T-cell (primary cell): ENCODE results near the gene HLA-DRB5. TPM values are rescaled to one million over a fixed set of nuclear protein-coding genes. Genes with fewer than 3 reads are reported as not detected.

Source experiments
- ATAC-seq, 4 experiments: fragments of 200-7000 bp in 3 of 4; fragments of 150-1000 bp in 1 of 4; cut with Tn5 transposase; replicated peaks in 1 of 4; 1 replicate in 3 of 4; 2 replicates in 1 of 4; pipeline ENCODE4 v1.10.0; 2021; ENCODE audit warnings: moderate library complexity in 3 of 4, mild to moderate bottlenecking in 2 of 4, moderate number of reproducible peaks in 1 of 4
- CTCF ChIA-PET, 2 donors: fragments of 300-600 bp; sonication (Branson Sonifier 250); formaldehyde crosslinking; loops; one replicate each; lab custom pipeline; 2022; ENCODE audit warnings: antibody characterized with exemption in 2 of 2; lab: Charles Lee
- POLR2A ChIA-PET, 2 donors: fragments of 300-600 bp; sonication (Branson Sonifier 250); formaldehyde crosslinking; loops; one replicate each; lab custom pipeline; 2022; ENCODE audit warnings: antibody characterized with exemption in 2 of 2; lab: Charles Lee
- DNase-seq, 35 experiments: peaks; one replicate each; pipeline versions ENCODE4 v3.0.0 to v3.0.0-alpha.2; 2013 to 2023
- H3K27ac ChIP-seq: one replicate; pipeline ENCODE4 v1.5.1; 2013; ENCODE audit warnings: low read length
- H3K27me3 ChIP-seq, 2 experiments: replicated peaks in 1 of 2; 1 replicate in 1 of 2; 2 replicates in 1 of 2; pipeline versions ENCODE4 v1.6.1 to v1.7.0; 2013; ENCODE audit warnings: low read length in 1 of 2, mixed read lengths in 1 of 2; ENCODE audit not compliant: control insufficient read depth in 2 of 2, insufficient read depth in 2 of 2; ENCODE audit errors: extremely low read depth in 1 of 2
- H3K36me3 ChIP-seq, 2 donors: 1 replicate in 1 of 2; 2 replicates in 1 of 2; pipeline versions ENCODE4 v1.6.1 to v1.7.0; 2013; ENCODE audit warnings: low read length in 1 of 2; ENCODE audit not compliant: control insufficient read depth in 2 of 2, insufficient read depth in 1 of 2; ENCODE audit errors: extremely low read depth in 1 of 2
- H3K4me1 ChIP-seq, 2 experiments: 1 replicate in 1 of 2; 2 replicates in 1 of 2; pipeline versions ENCODE4 v1.6.1 to v1.7.0; 2013; ENCODE audit warnings: low read length in 2 of 2, mixed read lengths in 1 of 2; ENCODE audit not compliant: insufficient read depth in 2 of 2, control insufficient read depth in 1 of 2; ENCODE audit errors: extremely low read depth in 1 of 2
- H3K4me3 ChIP-seq, 2 donors: 1 replicate in 1 of 2; 2 replicates in 1 of 2; pipeline versions ENCODE4 v1.5.1 to v1.7.0; 2013; ENCODE audit warnings: mild to moderate bottlenecking in 2 of 2, low read length in 1 of 2, moderate library complexity in 1 of 2; ENCODE audit not compliant: control insufficient read depth in 1 of 2; ENCODE audit errors: extremely low read depth in 1 of 2
- H3K9me3 ChIP-seq: 2 replicates; pipeline ENCODE4 v1.7.0; 2013
- H3K27ac Mint-ChIP-seq, 2 donors: one replicate each; pipeline ENCODE4 v1.8.0; 2020 to 2021; ENCODE audit warnings: mild to moderate bottlenecking in 2 of 2, mixed read lengths in 2 of 2
- H3K27me3 Mint-ChIP-seq, 2 donors: one replicate each; pipeline ENCODE4 v1.8.0; 2021 to 2022; ENCODE audit warnings: mixed read lengths in 2 of 2
- H3K36me3 Mint-ChIP-seq: one replicate; pipeline ENCODE4 v1.8.0; 2021; ENCODE audit warnings: mixed read lengths
- H3K4me1 Mint-ChIP-seq, 3 donors: one replicate each; pipeline ENCODE4 v1.8.0; 2020 to 2022; ENCODE audit warnings: mixed read lengths in 3 of 3, mild to moderate bottlenecking in 1 of 3
- H3K4me3 Mint-ChIP-seq, 3 donors: one replicate each; pipeline ENCODE4 v1.8.0; 2020 to 2022; ENCODE audit warnings: mild to moderate bottlenecking in 3 of 3, mixed read lengths in 3 of 3, moderate library complexity in 3 of 3
- H3K9me3 Mint-ChIP-seq, 3 donors: one replicate each; pipeline ENCODE4 v1.8.0; 2020 to 2022; ENCODE audit warnings: mixed read lengths in 3 of 3
- WGBS: methylation state at CpG from one replicate; pipeline ENCODE4 v1.1.5; 2013; ENCODE audit warnings: missing lambda C conversion rate; ENCODE audit not compliant: insufficient coverage; 5-methylcytosine and 5-hydroxymethylcytosine counted together
- total RNA-seq, 35 experiments: library from RNA in 6 of 35; stranded (reverse) in 6 of 35; fragments of 120-200 nt in 1 of 35; gene quantifications; one replicate each; pipeline versions ENCODE4 v1.2.1 to v1.2.4 and lab custom pipeline; 2013 to 2026

HLA-DRB5 gene
- total RNA-seq, 5 donors from 2014 or later (not counting 1 experiment from before 2014, with no cell fraction given): 3.2 to 14.0 (median 8.0) TPM; not detected in 1

GRCh38 chr6:32519118-32519909 is 10.8 kb downstream of the HLA-DRB5 start:
- Mint-ChIP-seq H3K9me3 (no peaks in the 10 kb centered on the region), H3K27ac (no peak overlapping the region), H3K27me3 (peaks cover 0 to 3% of the 10 kb centered on the region in 2 donors), H3K36me3 (no peaks in the 10 kb centered on the region), H3K4me1 (peaks cover 0 to 9% (median 3%) of the 10 kb centered on the region in 3 donors), H3K4me3 (no peak overlapping the region)
- WGBS: no CpG with 5 or more reads among the region's 4 CpGs
- no peak overlapping the region for H3K4me3 ChIP-seq
- no peak for DNase-seq
- ATAC-seq: no peak
- no peaks in the 10 kb centered on the region for H3K36me3 ChIP-seq
- no peaks in the 10 kb centered on the region for H3K27me3 ChIP-seq
- H3K4me1 ChIP-seq: no peaks in the 10 kb centered on the region
- H3K9me3 ChIP-seq: no peaks in the 10 kb centered on the region
- ChIA-PET CTCF (no interaction called here), POLR2A (no interaction called here)
- no peak overlapping the region for H3K27ac ChIP-seq

GRCh38 chr6:32517654-32518445 is 12.2 kb downstream of the HLA-DRB5 start:
- Mint-ChIP-seq H3K4me1 (peaks cover 0 to 9% (median 0%) of the 10 kb centered on the region in 3 donors), H3K27ac (no peak overlapping the region), H3K36me3 (no peaks in the 10 kb centered on the region), H3K4me3 (no peak overlapping the region), H3K9me3 (no peaks in the 10 kb centered on the region), H3K27me3 (peaks cover 0 to 3% of the 10 kb centered on the region in 2 donors)
- WGBS: no CpG with 5 or more reads among the region's 1 CpG
- DNase-seq (no peak), ATAC-seq (no peak)
- Histone ChIP-seq H3K27me3 (no peaks in the 10 kb centered on the region), H3K4me1 (no peaks in the 10 kb centered on the region), H3K36me3 (no peaks in the 10 kb centered on the region), H3K9me3 (no peaks in the 10 kb centered on the region), H3K4me3 (no peak overlapping the region), H3K27ac (no peak overlapping the region)
- ChIA-PET CTCF (no interaction called here), POLR2A (no interaction called here)

- H3K36me3 Mint-ChIP-seq: no peaks in the 10 kb centered on the region
- ChIA-PET POLR2A (no interaction called here), CTCF (no interaction called here)
- H3K27ac Mint-ChIP-seq: no peak overlapping the region
- ATAC-seq (no peak), DNase-seq (no peak)
- peaks cover 0 to 15% (median 0%) of the 10 kb centered on the region in 3 donors for H3K4me1 Mint-ChIP-seq
- WGBS: 100% methylated on average over 1 of the region's 3 CpGs
- H3K27me3 Mint-ChIP-seq: peaks cover 3 to 10% of the 10 kb centered on the region in 2 donors
- H3K4me3 Mint-ChIP-seq: no peak overlapping the region
- Histone ChIP-seq H3K9me3 (no peaks in the 10 kb centered on the region), H3K4me1 (no peaks in the 10 kb centered on the region), H3K27ac (no peak overlapping the region), H3K36me3 (no peaks in the 10 kb centered on the region), H3K4me3 (no peak overlapping the region), H3K27me3 (no peaks in the 10 kb centered on the region)
- no peaks in the 10 kb centered on the region for H3K9me3 Mint-ChIP-seq
Measured at GRCh38 chr6:32501016-32501415, 29.1 kb downstream of the HLA-DRB5 start.

- Mint-ChIP-seq H3K36me3 (no peaks in the 10 kb centered on the region), H3K27ac (no peak overlapping the region), H3K9me3 (peaks cover 0 to 7% (median 0%) of the 10 kb centered on the region in 3 donors), H3K4me1 (no peaks in the 10 kb centered on the region), H3K27me3 (peaks cover 1 to 6% of the 10 kb centered on the region in 2 donors), H3K4me3 (no peak overlapping the region)
- ATAC-seq: no peak
- H3K9me3 ChIP-seq: no peaks in the 10 kb centered on the region
- H3K27me3 ChIP-seq: no peaks in the 10 kb centered on the region
- H3K4me1 ChIP-seq: no peaks in the 10 kb centered on the region
- CTCF ChIA-PET: no interaction called here
- H3K36me3 ChIP-seq: no peaks in the 10 kb centered on the region
- H3K27ac ChIP-seq: no peak overlapping the region
- DNase-seq: no peak
- H3K4me3 ChIP-seq: no peak overlapping the region
- POLR2A ChIA-PET: no interaction called here
Measured at GRCh38 chr6:32492351-32492750, 37.7 kb downstream of the HLA-DRB5 start.

- Mint-ChIP-seq H3K27ac (no peak overlapping the region), H3K27me3 (peaks cover 1 to 6% of the 10 kb centered on the region in 2 donors), H3K4me1 (no peaks in the 10 kb centered on the region), H3K9me3 (peaks cover 0 to 7% (median 0%) of the 10 kb centered on the region in 3 donors), H3K36me3 (no peaks in the 10 kb centered on the region), H3K4me3 (no peak overlapping the region)
- DNase-seq: no peak
- ChIA-PET POLR2A (no interaction called here), CTCF (no interaction called here)
- Histone ChIP-seq H3K36me3 (no peaks in the 10 kb centered on the region), H3K27me3 (no peaks in the 10 kb centered on the region), H3K4me1 (no peaks in the 10 kb centered on the region), H3K9me3 (no peaks in the 10 kb centered on the region), H3K4me3 (no peak overlapping the region), H3K27ac (no peak overlapping the region)
- no peak for ATAC-seq
- WGBS: no CpG with 5 or more reads among the region's 1 CpG
Measured at GRCh38 chr6:32491700-32492099, 38.4 kb downstream of the HLA-DRB5 start.

- WGBS: no CpG with 5 or more reads among the region's 1 CpG
- H3K9me3 ChIP-seq: no peaks in the 10 kb centered on the region
- H3K4me1 ChIP-seq: no peaks in the 10 kb centered on the region
- no peaks in the 10 kb centered on the region for H3K27me3 ChIP-seq
- DNase-seq: no peak
- peaks cover 0 to 7% (median 0%) of the 10 kb centered on the region in 3 donors for H3K9me3 Mint-ChIP-seq
- H3K27ac Mint-ChIP-seq: no peak overlapping the region
- H3K4me3 ChIP-seq: no peak overlapping the region
- ChIA-PET POLR2A (no interaction called here), CTCF (no interaction called here)
- H3K36me3 ChIP-seq: no peaks in the 10 kb centered on the region
- H3K4me3 Mint-ChIP-seq: no peak overlapping the region
- ATAC-seq: no peak
- H3K36me3 Mint-ChIP-seq: no peaks in the 10 kb centered on the region
- no peak overlapping the region for H3K27ac ChIP-seq
- no peaks in the 10 kb centered on the region for H3K4me1 Mint-ChIP-seq
- H3K27me3 Mint-ChIP-seq: peaks cover 1 to 9% of the 10 kb centered on the region in 2 donors
Measured at GRCh38 chr6:32488083-32488482, 42.0 kb downstream of the HLA-DRB5 start.
